Pancreas (tissue), 10 donors: Measurements from ENCODE around the gene RPS6KC1. TPM values are rescaled to one million over a fixed set of nuclear protein-coding genes. Genes with fewer than 3 reads are reported as not detected.

Source experiments
- ATAC-seq, 4 donors: fragments of 200-7000 bp; cut with Tn5 transposase; one replicate each; pipeline versions ENCODE4 v1.8.0 to v1.9.1; 2020; ENCODE audit warnings: mild to moderate bottlenecking in 4 of 4, moderate library complexity in 4 of 4
- DNase-seq, 6 donors: peaks; one replicate each; pipeline ENCODE4 v3.0.0-alpha.2; 2020
- FAIRE-seq: peaks from 2 replicates; lab custom pipeline; 2012; peaks lifted over from hg19 to GRCh38; lab: Jason Lieb, UNC
- H3K27ac ChIP-seq, 4 donors: fragments of 200-600 bp; sonication (generic); 1 replicate in 3 of 4; 2 replicates in 1 of 4; pipeline versions ENCODE4 v1.5.0 to v1.8.0; 2020
- H3K27me3 ChIP-seq, 4 donors: fragments of 200-600 bp; one replicate each; pipeline ENCODE4 v1.8.0; 2021
- H3K36me3 ChIP-seq, 3 donors: fragments of 200-600 bp; sonication (generic) in 1 of 3; one replicate each; pipeline versions ENCODE4 v1.5.0 to v1.8.0; 2020 to 2021
- H3K4me1 ChIP-seq, 3 donors: fragments of 200-600 bp; one replicate each; pipeline ENCODE4 v1.8.0; 2021
- H3K4me3 ChIP-seq, 4 donors: fragments of 200-600 bp; sonication (generic) in 2 of 4; one replicate each; pipeline versions ENCODE4 v1.5.0 to v1.8.0; 2020 to 2021
- H3K9me3 ChIP-seq, 4 donors: fragments of 200-600 bp; one replicate each; pipeline ENCODE4 v1.8.0; 2021
- WGBS, 2 donors: extraction: QIAGEN DNeasy Blood & Tissue Kit; methylation state at CpG; one replicate each; pipeline ENCODE4 v1.1.7; 2013; 5-methylcytosine and 5-hydroxymethylcytosine counted together
- intact Hi-C, 3 donors: fragments of 100-400 bp; cut with DNase I; formaldehyde crosslinking; loops; one replicate each; pipeline versions ENCODE4 v1.11.1 to v1.14.2; 2022
- polyA plus RNA-seq, 2 donors: library from polyadenylated mRNA; stranded (reverse); fragments of 200-250 nt; gene quantifications; one replicate each; pipeline ENCODE4 v1.2.3, GENCODE V29; 2013
- total RNA-seq, 6 donors: library from RNA; stranded (reverse); fragmentation: NEBNext Ultra II Directional in 4 of 6; extraction: Animal tissue kit (Norgen Biotek cat#: 25700) in 4 of 6; gene quantifications; one replicate each; pipeline versions ENCODE4 v1.2.1 to v1.2.4, GENCODE V29; 2021 to 2023
- TF ChIP-seq, protein P1 (sequence below), 4 donors: fragments of 200-600 bp; sonication (generic) in 3 of 4; IDR thresholded peaks; one replicate each; pipeline versions ENCODE4 v1.5.0 to v1.8.0; 2021; ENCODE audit warnings: antibody characterized with exemption in 4 of 4
- donor health status: healthy with polysubstance abuse.
- donor health status: DM: no; HTN: no; CAD: no; lungs with moderate emphysema.
- donor health status: DM: no; HTN: no; CAD: no.
- donor health status: control.
- donor health status: control.
- donor health status: Bipolar disorder and iron deficiency.
- donor health status: DM: yes; HTN: yes; CAD: no.
- donor health status: DM: no; HTN: no; CAD: no.
- donor health status: DM: no; HTN: no; CAD: no.
- donor health status: DM: yes; HTN: yes; CAD: no.

The RPS6KC1 gene
- total and polyA plus RNA-seq, 8 donors: 2.3 to 11.4 (median 7.0) TPM

DNA sequence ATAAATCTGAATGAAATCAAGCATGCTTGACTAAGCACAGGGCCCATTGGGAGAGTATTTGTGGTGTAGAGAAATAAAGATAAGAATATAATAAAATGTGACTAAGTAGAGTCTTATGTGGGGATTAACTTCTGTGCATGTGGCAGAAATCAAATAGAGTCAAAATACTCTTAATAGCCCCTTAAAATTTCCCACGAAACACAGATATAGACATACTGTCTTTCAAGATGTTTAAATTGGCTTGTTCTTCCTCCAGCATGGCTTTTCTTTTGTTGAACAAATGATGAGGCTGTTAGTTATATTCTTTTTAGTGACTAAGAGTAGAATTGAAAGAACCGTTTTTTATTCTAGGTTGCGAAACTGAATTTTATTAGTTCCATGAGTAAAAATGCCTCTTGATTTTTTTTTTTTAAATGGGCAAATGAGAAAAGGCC, 112.3 kb downstream of the RPS6KC1 start:
- DNase-seq (no peak), ATAC-seq (no peak), FAIRE-seq (no peak)
- WGBS, 2 donors: 90 to 97% methylated on average over 3 of the region's 3 CpGs
- Histone ChIP-seq H3K4me3 (no peak overlapping the region), H3K4me1 (no peaks in the 10 kb centered on the region), H3K27ac (no peak overlapping the region), H3K9me3 (no peaks in the 10 kb centered on the region), H3K27me3 (no peaks in the 10 kb centered on the region), H3K36me3 (no peaks in the 10 kb centered on the region)
- intact Hi-C loops: no loop called here
- TF ChIP-seq, protein P1, sequence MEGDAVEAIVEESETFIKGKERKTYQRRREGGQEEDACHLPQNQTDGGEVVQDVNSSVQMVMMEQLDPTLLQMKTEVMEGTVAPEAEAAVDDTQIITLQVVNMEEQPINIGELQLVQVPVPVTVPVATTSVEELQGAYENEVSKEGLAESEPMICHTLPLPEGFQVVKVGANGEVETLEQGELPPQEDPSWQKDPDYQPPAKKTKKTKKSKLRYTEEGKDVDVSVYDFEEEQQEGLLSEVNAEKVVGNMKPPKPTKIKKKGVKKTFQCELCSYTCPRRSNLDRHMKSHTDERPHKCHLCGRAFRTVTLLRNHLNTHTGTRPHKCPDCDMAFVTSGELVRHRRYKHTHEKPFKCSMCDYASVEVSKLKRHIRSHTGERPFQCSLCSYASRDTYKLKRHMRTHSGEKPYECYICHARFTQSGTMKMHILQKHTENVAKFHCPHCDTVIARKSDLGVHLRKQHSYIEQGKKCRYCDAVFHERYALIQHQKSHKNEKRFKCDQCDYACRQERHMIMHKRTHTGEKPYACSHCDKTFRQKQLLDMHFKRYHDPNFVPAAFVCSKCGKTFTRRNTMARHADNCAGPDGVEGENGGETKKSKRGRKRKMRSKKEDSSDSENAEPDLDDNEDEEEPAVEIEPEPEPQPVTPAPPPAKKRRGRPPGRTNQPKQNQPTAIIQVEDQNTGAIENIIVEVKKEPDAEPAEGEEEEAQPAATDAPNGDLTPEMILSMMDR (IDR thresholded peaks at IDR 0.05): no peak

DNA sequence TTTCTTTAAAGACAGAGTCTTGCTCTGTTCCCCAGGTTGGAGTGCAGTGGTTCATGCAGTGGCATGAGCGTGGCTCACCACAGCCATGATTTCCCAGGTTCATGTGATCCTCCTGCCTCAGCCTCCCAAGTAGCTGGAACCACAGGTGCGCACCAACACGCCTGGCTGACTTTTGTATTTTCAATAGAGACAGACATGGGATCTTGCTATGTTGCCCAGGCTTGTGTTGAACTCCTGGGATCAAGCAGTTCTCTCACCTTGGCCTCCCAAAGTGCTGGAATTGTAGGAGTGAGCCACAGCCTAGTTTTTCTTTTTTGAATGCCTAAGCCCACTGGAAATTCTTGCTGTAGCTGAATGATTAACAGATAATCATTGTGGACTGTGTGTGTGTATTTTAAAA, 113.5 kb downstream of the RPS6KC1 start:
- ATAC-seq: no peak
- H3K36me3 ChIP-seq: no peaks in the 10 kb centered on the region
- no peaks in the 10 kb centered on the region for H3K9me3 ChIP-seq
- no peak for DNase-seq
- intact Hi-C loops: no loop called here
- TF ChIP-seq, protein P1 (IDR thresholded peaks at IDR 0.05): no peak
- H3K4me1 ChIP-seq: no peaks in the 10 kb centered on the region
- FAIRE-seq: no peak
- no peaks in the 10 kb centered on the region for H3K27me3 ChIP-seq
- WGBS, 2 donors: 98% methylated on average over 3 of the region's 3 CpGs
- no peak overlapping the region for H3K27ac ChIP-seq
- no peak overlapping the region for H3K4me3 ChIP-seq

DNA sequence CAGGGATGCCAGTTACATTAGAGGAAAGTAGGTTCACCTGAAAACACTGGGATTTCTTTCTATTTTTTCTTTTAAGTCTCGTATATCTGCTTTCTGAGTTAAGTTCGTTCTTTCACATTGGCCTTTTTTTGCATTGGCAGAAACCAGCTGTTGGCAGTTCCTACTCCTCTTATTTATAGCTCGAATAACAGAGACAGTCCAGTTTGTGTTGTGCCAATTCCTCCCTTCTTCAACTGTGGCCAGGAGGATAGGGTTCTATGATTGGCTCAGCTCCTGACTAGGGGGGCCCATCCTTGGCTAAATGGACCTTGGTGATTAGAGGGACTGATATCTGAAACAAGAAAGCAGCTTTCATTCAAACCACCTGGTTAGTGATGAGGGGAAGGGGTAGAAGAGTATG, 115.8 kb downstream of the RPS6KC1 start:
- 61 to 88% methylated on average over 3 of the region's 3 CpGs for WGBS, 2 donors
- ATAC-seq (no peak), FAIRE-seq (no peak), DNase-seq (no peak)
- intact Hi-C loops: no loop called here
- Histone ChIP-seq H3K36me3 (no peaks in the 10 kb centered on the region), H3K9me3 (no peaks in the 10 kb centered on the region), H3K4me3 (no peak overlapping the region), H3K27me3 (no peaks in the 10 kb centered on the region), H3K27ac (no peak overlapping the region), H3K4me1 (no peaks in the 10 kb centered on the region)
- TF ChIP-seq, protein P1 (IDR thresholded peaks at IDR 0.05): no peak

DNA sequence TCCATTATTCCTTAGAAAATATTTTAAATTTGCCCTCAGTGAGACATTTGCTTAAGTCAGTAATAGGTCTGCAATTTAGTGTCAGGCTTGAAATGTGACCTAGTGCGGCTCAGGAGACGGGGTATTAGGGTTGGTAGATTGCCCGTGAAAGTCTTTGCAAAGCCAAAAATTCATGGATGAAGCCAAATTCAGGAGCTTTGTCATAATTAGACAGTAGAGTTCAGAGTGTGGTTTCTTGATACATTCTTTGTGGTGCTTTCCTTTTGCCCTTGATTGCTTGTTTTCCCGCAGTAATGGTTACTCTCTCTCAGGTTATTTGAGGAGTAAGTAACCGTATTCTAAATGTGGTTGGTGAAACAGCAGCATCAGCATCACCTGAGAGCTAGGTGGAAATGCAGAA, 120.7 kb downstream of the RPS6KC1 start:
- no peak for FAIRE-seq
- 94 to 96% methylated on average over 5 of the region's 5 CpGs for WGBS, 2 donors
- Histone ChIP-seq H3K36me3 (no peaks in the 10 kb centered on the region), H3K27me3 (no peaks in the 10 kb centered on the region), H3K4me3 (no peak overlapping the region), H3K9me3 (no peaks in the 10 kb centered on the region), H3K27ac (no peak overlapping the region), H3K4me1 (no peaks in the 10 kb centered on the region)
- TF ChIP-seq, protein P1 (IDR thresholded peaks at IDR 0.05): no peak
- intact Hi-C loops: no loop called here
- no peak for DNase-seq
- no peak for ATAC-seq

DNA sequence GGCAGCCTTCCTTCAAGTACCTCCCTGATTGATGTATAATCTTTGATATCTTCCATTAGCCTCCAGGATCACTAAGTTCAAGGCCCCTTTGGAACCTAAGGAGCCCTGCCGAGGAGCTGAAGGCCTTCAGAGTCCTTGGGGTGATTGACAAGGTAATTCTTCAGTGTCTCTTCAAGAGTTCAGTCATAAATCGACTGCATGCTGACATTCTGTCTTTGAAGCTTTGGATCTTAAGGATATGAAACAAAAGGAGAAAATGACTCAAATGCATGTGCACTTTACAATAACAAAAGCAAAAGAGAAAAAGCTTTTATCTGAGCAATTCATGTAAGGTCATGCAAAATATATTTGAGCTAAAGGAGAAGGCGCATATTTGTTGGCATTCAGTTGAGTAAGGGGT, 125.3 kb downstream of the RPS6KC1 start:
- 79 to 80% methylated on average over 3 of the region's 3 CpGs for WGBS, 2 donors
- Histone ChIP-seq H3K27ac (no peak overlapping the region), H3K36me3 (no peaks in the 10 kb centered on the region), H3K4me1 (no peaks in the 10 kb centered on the region), H3K9me3 (no peaks in the 10 kb centered on the region), H3K27me3 (no peaks in the 10 kb centered on the region), H3K4me3 (no peak overlapping the region)
- intact Hi-C loops: no loop called here
- no peak for DNase-seq
- no peak for FAIRE-seq
- TF ChIP-seq, protein P1 (IDR thresholded peaks at IDR 0.05): no peak
- no peak for ATAC-seq
